KMS-11 (cell line): ENCODE measurements around the gene CLIP2.
"Not testable (repeated sequence)": the region's sequence is repeated elsewhere in the genome, so short reads cannot be mapped to it uniquely, and the experiment has no call there.

Experiments
- H2AFZ ChIP-seq: fragments of 200-600 bp; sonication (generic); 2 replicates; pipeline ENCODE4 v1.6.1; 2016; ENCODE audit warnings: antibody characterized with exemption, mixed run types, low read depth
- H3K27ac ChIP-seq: fragments of 200-600 bp; sonication (generic); 2 replicates; pipeline ENCODE4 v1.6.1; 2016; ENCODE audit warnings: mild to moderate bottlenecking, mixed run types
- H3K27me3 ChIP-seq: fragments of 200-600 bp; sonication (generic); 2 replicates; pipeline ENCODE4 v1.6.1; 2017; ENCODE audit warnings: mild to moderate bottlenecking, low read depth, mixed run types, moderate library complexity; ENCODE audit not compliant: insufficient read depth
- H3K36me3 ChIP-seq: fragments of 200-600 bp; sonication (generic); 2 replicates; pipeline ENCODE4 v1.6.1; 2017; ENCODE audit warnings: mild to moderate bottlenecking, mixed run types; ENCODE audit not compliant: insufficient read depth
- H3K4me1 ChIP-seq: fragments of 200-600 bp; sonication (generic); 2 replicates; pipeline ENCODE4 v1.6.1; 2016; ENCODE audit warnings: mild to moderate bottlenecking, low read depth, mixed run types; ENCODE audit not compliant: poor library complexity, severe bottlenecking
- H3K4me2 ChIP-seq: fragments of 200-600 bp; sonication (generic); 2 replicates; pipeline ENCODE4 v1.7.0; 2016; ENCODE audit warnings: mild to moderate bottlenecking, mixed run types
- H3K4me3 ChIP-seq: fragments of 200-600 bp; sonication (generic); IDR thresholded peaks from 2 replicates; pipeline ENCODE4 v1.6.1; 2017; ENCODE audit warnings: low read depth, low read length, mixed read lengths; ENCODE audit not compliant: insufficient read depth
- H3K79me2 ChIP-seq: fragments of 200-600 bp; sonication (generic); 2 replicates; pipeline ENCODE4 v1.6.1; 2016; ENCODE audit warnings: low read depth, mixed run types; ENCODE audit not compliant: insufficient read depth
- H3K9ac ChIP-seq: fragments of 200-600 bp; sonication (generic); 2 replicates; pipeline ENCODE4 v1.6.1; 2016; ENCODE audit warnings: mild to moderate bottlenecking, mixed run types
- H4K20me1 ChIP-seq: fragments of 200-600 bp; sonication (generic); 2 replicates; pipeline ENCODE4 v1.6.1; 2016; ENCODE audit warnings: mild to moderate bottlenecking, mixed run types; ENCODE audit not compliant: insufficient read depth
- TF ChIP-seq, protein P1 (sequence below): fragments of 200-600 bp; sonication (generic); conservative IDR thresholded peaks from 2 replicates; pipeline ENCODE4 v1.6.1; 2017; ENCODE audit warnings: low read depth, mild to moderate bottlenecking, antibody characterized with exemption, low read length, moderate library complexity, mixed read lengths

Gene CLIP2

GRCh38 chr7:74318043-74318442, 28.8 kb downstream of the CLIP2 start:
- TF ChIP-seq, protein P1, sequence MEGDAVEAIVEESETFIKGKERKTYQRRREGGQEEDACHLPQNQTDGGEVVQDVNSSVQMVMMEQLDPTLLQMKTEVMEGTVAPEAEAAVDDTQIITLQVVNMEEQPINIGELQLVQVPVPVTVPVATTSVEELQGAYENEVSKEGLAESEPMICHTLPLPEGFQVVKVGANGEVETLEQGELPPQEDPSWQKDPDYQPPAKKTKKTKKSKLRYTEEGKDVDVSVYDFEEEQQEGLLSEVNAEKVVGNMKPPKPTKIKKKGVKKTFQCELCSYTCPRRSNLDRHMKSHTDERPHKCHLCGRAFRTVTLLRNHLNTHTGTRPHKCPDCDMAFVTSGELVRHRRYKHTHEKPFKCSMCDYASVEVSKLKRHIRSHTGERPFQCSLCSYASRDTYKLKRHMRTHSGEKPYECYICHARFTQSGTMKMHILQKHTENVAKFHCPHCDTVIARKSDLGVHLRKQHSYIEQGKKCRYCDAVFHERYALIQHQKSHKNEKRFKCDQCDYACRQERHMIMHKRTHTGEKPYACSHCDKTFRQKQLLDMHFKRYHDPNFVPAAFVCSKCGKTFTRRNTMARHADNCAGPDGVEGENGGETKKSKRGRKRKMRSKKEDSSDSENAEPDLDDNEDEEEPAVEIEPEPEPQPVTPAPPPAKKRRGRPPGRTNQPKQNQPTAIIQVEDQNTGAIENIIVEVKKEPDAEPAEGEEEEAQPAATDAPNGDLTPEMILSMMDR, result no peak
- Histone ChIP-seq H3K27ac (no peak overlapping the region), H3K79me2 (no peaks in the 10 kb centered on the region), H3K4me2 (no peak overlapping the region), H3K9ac (no peak overlapping the region), H4K20me1 (no peaks in the 10 kb centered on the region), H3K36me3 (no peaks in the 10 kb centered on the region), H2AFZ (no peak overlapping the region), H3K4me1 (no peaks in the 10 kb centered on the region), H3K27me3 (no peaks in the 10 kb centered on the region; the same call in 1 of the 2 replicates), H3K4me3 (no peak overlapping the region)

- Histone ChIP-seq H4K20me1 (no peaks in the 10 kb centered on the region), H3K9ac (no peak overlapping the region)
These were observed 31.5 kb downstream of the CLIP2 start for GRCh38 chr7:74320645-74321221.

DNA sequence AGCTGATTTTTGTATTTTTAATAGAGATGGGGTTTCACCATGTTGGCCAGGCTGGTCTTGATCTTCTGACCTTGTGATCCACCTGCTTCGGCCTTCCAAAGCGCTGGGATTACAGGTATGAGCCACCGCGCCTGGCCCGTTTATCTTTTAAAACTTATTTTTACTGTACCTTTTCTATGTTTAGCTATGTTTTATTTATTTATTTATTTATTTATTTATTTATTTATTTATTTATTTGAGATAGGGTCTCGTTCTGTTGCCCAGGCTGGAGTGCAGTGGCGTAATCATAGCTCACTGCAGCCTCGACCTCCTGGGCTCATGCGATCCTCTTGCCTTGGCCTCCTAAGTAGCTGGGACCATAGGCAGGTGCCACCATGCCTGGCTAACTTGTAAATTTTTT, 33.7 kb downstream of the CLIP2 start:
- H3K27me3 ChIP-seq, H3K36me3 ChIP-seq, H3K79me2 ChIP-seq, H2AFZ ChIP-seq, H3K4me3 ChIP-seq, H4K20me1 ChIP-seq, H3K9ac ChIP-seq, H3K4me2 ChIP-seq, H3K4me1 ChIP-seq, H3K27ac ChIP-seq: not testable (repeated sequence)

More at GRCh38 chr7:74320645-74321221, 31.5 kb downstream of the CLIP2 start:
- no peaks in the 10 kb centered on the region for H3K36me3 ChIP-seq
- no peak overlapping the region for H3K4me2 ChIP-seq
- H3K4me1 ChIP-seq, result no peaks in the 10 kb centered on the region
- no peak overlapping the region for H2AFZ ChIP-seq
- H3K27me3 ChIP-seq, result no peaks in the 10 kb centered on the region; the same call in 1 of the 2 replicates
- no peak overlapping the region for H3K4me3 ChIP-seq
- no peaks in the 10 kb centered on the region for H3K79me2 ChIP-seq
- TF ChIP-seq, protein P1, result no peak
- no peak overlapping the region for H3K27ac ChIP-seq

GRCh38 chr7:74324531-74325209, 35.5 kb downstream of the CLIP2 start:
- H3K27me3 ChIP-seq, result peaks cover 4% of the 10 kb centered on the region; the same call in 1 of the 2 replicates
- TF ChIP-seq, protein P1, result no peak
- no peaks in the 10 kb centered on the region for H3K4me1 ChIP-seq
- H3K79me2 ChIP-seq, result no peaks in the 10 kb centered on the region
- no peaks in the 10 kb centered on the region for H4K20me1 ChIP-seq
- no peak overlapping the region for H3K4me3 ChIP-seq
- no peak overlapping the region for H3K4me2 ChIP-seq
- no peak overlapping the region for H3K9ac ChIP-seq
- no peak overlapping the region for H2AFZ ChIP-seq
- H3K36me3 ChIP-seq, result no peaks in the 10 kb centered on the region
- no peak overlapping the region for H3K27ac ChIP-seq

DNA sequence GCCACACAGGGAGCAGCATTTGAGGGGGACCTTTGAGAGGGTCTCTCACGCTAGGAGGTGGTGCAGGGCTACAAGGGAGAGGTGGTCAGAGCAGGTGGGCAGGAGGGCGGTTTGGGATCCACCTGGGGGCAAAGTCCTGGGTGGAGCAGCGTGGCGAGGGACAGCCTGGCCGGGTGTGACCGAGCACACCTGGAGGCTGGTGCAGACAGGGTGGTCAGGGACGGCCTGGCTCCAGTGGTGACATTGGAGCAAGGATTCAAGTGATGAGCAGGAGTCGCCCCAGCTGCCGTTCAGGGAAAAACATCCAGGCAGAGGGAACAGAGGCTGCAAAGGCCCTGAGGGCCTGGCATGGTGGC, 36.0 kb downstream of the CLIP2 start:
- no peaks in the 10 kb centered on the region for H3K36me3 ChIP-seq
- TF ChIP-seq, protein P1, result no peak

More for the DNA sequence above, 36.0 kb downstream of the CLIP2 start:
- H3K4me2 ChIP-seq, result no peak overlapping the region
- no peaks in the 10 kb centered on the region for H3K79me2 ChIP-seq
- H3K4me1 ChIP-seq, result no peaks in the 10 kb centered on the region
- no peak overlapping the region for H3K4me3 ChIP-seq
- no peaks in the 10 kb centered on the region for H4K20me1 ChIP-seq
- H3K27ac ChIP-seq, result no peak overlapping the region
- H2AFZ ChIP-seq, result no peak overlapping the region
- H3K9ac ChIP-seq, result no peak overlapping the region
- peaks cover 4% of the 10 kb centered on the region; the same call in 1 of the 2 replicates for H3K27me3 ChIP-seq
